Nephron (organoid): ENCODE measurements around the gene KHDC3L.

Experiments used
- H3K27ac Mint-ChIP-seq, 3 experiments: 2 replicates each; pipeline ENCODE4 v1.8.0; 2020; ENCODE audit warnings: mixed read lengths in 3 of 3, mild to moderate bottlenecking in 2 of 3, moderate library complexity in 1 of 3
- H3K27me3 Mint-ChIP-seq: 2 replicates; pipeline ENCODE4 v1.8.0; 2021; ENCODE audit warnings: low read depth, mild to moderate bottlenecking, moderate library complexity, mixed read lengths
- H3K36me3 Mint-ChIP-seq: 2 replicates; pipeline ENCODE4 v1.8.0; 2020; ENCODE audit warnings: low read depth, mixed read lengths
- H3K4me1 Mint-ChIP-seq: 2 replicates; pipeline ENCODE4 v1.8.0; 2020; ENCODE audit warnings: mixed read lengths
- H3K4me3 Mint-ChIP-seq, 3 experiments: 2 replicates each; pipeline ENCODE4 v1.8.0; 2020; ENCODE audit warnings: mild to moderate bottlenecking in 3 of 3, mixed read lengths in 3 of 3, moderate library complexity in 2 of 3
- H3K9me3 Mint-ChIP-seq: 2 replicates; pipeline ENCODE4 v1.8.0; 2020; ENCODE audit warnings: mixed read lengths
- TF ChIP-seq, protein P1 (sequence below), 3 experiments: fragments of 200-600 bp; sonication (generic); IDR thresholded peaks; one replicate each; pipeline ENCODE4 v1.5.0; 2021; ENCODE audit warnings: antibody characterized with exemption in 3 of 3; ENCODE audit not compliant: unreplicated experiment in 3 of 3

The KHDC3L gene

DNA sequence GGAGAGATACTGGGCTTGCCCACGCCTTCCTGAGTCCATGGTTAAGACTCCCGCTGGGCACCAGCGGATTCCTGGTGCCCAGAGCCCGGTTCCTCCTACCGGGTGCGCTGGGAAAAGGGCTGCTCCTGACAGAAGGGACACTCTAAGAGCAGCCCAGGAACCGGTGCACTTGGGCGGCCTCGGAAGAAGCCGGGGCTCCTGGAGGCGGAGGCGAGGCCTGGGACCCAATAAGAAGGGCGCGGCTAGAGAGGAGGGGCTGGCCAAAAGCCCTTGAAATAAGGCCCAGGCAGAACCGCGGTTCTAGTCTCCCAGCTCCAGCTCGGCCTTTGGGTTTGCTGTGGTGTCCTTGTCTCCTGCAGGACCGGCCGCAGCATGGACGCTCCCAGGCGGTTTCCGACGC is at the start of gene KHDC3L:
TSS of gene KHDC3L (plus strand) at position 301 of the 400 bp plus-strand sequence. CDS start at position 373, 72 bp downstream.
- H3K4me3 Mint-ChIP-seq: no peak within 1 kb of the TSS
- H3K27ac Mint-ChIP-seq: no peak within 1 kb of the TSS
- TF ChIP-seq, protein P1, sequence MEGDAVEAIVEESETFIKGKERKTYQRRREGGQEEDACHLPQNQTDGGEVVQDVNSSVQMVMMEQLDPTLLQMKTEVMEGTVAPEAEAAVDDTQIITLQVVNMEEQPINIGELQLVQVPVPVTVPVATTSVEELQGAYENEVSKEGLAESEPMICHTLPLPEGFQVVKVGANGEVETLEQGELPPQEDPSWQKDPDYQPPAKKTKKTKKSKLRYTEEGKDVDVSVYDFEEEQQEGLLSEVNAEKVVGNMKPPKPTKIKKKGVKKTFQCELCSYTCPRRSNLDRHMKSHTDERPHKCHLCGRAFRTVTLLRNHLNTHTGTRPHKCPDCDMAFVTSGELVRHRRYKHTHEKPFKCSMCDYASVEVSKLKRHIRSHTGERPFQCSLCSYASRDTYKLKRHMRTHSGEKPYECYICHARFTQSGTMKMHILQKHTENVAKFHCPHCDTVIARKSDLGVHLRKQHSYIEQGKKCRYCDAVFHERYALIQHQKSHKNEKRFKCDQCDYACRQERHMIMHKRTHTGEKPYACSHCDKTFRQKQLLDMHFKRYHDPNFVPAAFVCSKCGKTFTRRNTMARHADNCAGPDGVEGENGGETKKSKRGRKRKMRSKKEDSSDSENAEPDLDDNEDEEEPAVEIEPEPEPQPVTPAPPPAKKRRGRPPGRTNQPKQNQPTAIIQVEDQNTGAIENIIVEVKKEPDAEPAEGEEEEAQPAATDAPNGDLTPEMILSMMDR (IDR thresholded peaks at IDR 0.05; ENCODE audit: unreplicated experiment in 3 of 3): no peak
- no peaks in the 10 kb centered on the region for H3K27me3 Mint-ChIP-seq
- H3K9me3 Mint-ChIP-seq: peaks cover 2% of the 10 kb centered on the region
- no peaks in the 10 kb centered on the region for H3K36me3 Mint-ChIP-seq
- no peaks in the 10 kb centered on the region for H3K4me1 Mint-ChIP-seq

- TF ChIP-seq, protein P1 (IDR thresholded peaks at IDR 0.05; ENCODE audit: unreplicated experiment in 3 of 3): no peak
- H3K4me1 Mint-ChIP-seq: peaks cover 9% of the 10 kb centered on the region
- H3K36me3 Mint-ChIP-seq: peaks cover 37% of the 10 kb centered on the region
- no peak overlapping the region for H3K27ac Mint-ChIP-seq
- H3K4me3 Mint-ChIP-seq: no peak overlapping the region
- no peaks in the 10 kb centered on the region for H3K27me3 Mint-ChIP-seq
- peaks cover 56% of the 10 kb centered on the region for H3K9me3 Mint-ChIP-seq
Measured at GRCh38 chr6:73314577-73315492, 47.6 kb upstream of the KHDC3L start.

GRCh38 chr6:73323323-73323722 is 39.1 kb upstream of the KHDC3L start:
- Mint-ChIP-seq H3K9me3 (peaks cover 10% of the 10 kb centered on the region), H3K36me3 (no peaks in the 10 kb centered on the region), H3K4me1 (no peaks in the 10 kb centered on the region), H3K27me3 (no peaks in the 10 kb centered on the region), H3K4me3 (no peak overlapping the region), H3K27ac (no peak overlapping the region)
- TF ChIP-seq, protein P1 (IDR thresholded peaks at IDR 0.05; ENCODE audit: unreplicated experiment in 3 of 3): no peak

DNA sequence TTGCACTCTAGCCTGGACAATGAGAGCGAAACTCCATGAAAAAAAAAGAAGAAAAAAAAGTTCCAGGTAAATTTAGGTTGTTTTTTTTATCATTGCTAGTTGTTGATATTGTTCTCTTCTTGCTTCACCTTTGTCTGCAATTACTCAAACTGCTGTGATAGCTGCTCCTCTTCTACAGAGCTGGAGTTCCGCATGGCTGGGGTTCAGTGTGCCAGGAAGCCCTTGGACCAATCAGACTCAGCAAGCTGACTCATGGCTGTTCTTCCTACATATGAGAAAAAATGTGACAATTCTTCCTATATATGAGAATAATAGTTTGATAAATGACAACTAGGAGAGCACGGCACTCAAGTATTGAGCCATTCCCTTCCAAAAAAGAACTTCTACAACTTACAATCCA is 36.8 kb upstream of the KHDC3L start:
- Mint-ChIP-seq H3K4me3 (no peak overlapping the region), H3K4me1 (no peaks in the 10 kb centered on the region), H3K27me3 (no peaks in the 10 kb centered on the region), H3K36me3 (no peaks in the 10 kb centered on the region), H3K27ac (no peak overlapping the region), H3K9me3 (peaks cover 3% of the 10 kb centered on the region)
- TF ChIP-seq, protein P1 (IDR thresholded peaks at IDR 0.05; ENCODE audit: unreplicated experiment in 3 of 3): no peak

DNA sequence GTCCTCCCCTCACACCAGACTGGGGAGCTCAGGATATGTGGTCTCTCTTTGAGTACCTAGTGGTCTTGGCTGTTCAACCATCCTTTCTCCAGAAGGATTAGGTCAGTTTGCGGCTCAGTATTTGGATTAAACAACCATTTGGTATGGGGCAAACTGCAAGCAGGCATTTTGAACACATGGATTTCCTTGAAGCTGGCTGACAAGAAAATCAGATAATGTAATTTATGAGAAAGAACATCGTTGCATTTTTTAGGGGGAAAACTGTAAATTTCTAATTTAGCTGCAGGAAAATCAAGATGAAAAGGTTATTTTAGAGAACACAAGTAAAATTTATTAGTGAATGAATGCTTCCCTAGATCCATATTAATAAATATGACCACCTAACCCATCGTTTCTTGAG is 33.7 kb upstream of the KHDC3L start:
- no peak overlapping the region for H3K27ac Mint-ChIP-seq
- no peak overlapping the region for H3K4me3 Mint-ChIP-seq
- H3K36me3 Mint-ChIP-seq: no peaks in the 10 kb centered on the region
- H3K9me3 Mint-ChIP-seq: no peaks in the 10 kb centered on the region
- H3K27me3 Mint-ChIP-seq: peaks cover 8% of the 10 kb centered on the region
- H3K4me1 Mint-ChIP-seq: no peaks in the 10 kb centered on the region
- TF ChIP-seq, protein P1 (IDR thresholded peaks at IDR 0.05; ENCODE audit: unreplicated experiment in 3 of 3): no peak

GRCh38 chr6:73329201-73329600 is 33.3 kb upstream of the KHDC3L start:
- H3K27me3 Mint-ChIP-seq: peaks cover 8% of the 10 kb centered on the region
- H3K4me3 Mint-ChIP-seq: no peak overlapping the region
- no peak overlapping the region for H3K27ac Mint-ChIP-seq
- TF ChIP-seq, protein P1 (IDR thresholded peaks at IDR 0.05; ENCODE audit: unreplicated experiment in 3 of 3): no peak
- no peaks in the 10 kb centered on the region for H3K4me1 Mint-ChIP-seq
- H3K36me3 Mint-ChIP-seq: no peaks in the 10 kb centered on the region
- no peaks in the 10 kb centered on the region for H3K9me3 Mint-ChIP-seq
